ENCODE results near the gene NKAIN2.

GRCh38 chr6:124393536-124393935 lies 589.9 kb downstream of the NKAIN2 start:
- no peak for TF ChIP-seq CTCF (IDR thresholded peaks at IDR 0.05)
- TF ChIP-seq POLR2A (IDR thresholded peaks at IDR 0.05): no peak

All from thyroid gland (tissue), 4 donors.